Activated CD8-positive, alpha-beta memory T cell treated with anti-CD3 and anti-CD28 coated beads, Interleukin-2, amount 10 ng/mL, durations not matched to agents 7 days and 5 days (primary cell): Measurements from ENCODE around the gene SLITRK2. TPM values are rescaled to one million over a fixed set of nuclear protein-coding genes. Genes with fewer than 3 reads are reported as not detected.

Experiments
- ATAC-seq: fragments of 150-1000 bp; cut with Tn5 transposase; one replicate; pipeline ENCODE4 v1.10.0; 2021; ENCODE audit warnings: moderate library complexity
- CTCF ChIA-PET: fragments of 350-600 bp; sonication (Branson Sonifier 250); formaldehyde crosslinking; loops from one replicate; lab custom pipeline; 2021; ENCODE audit warnings: antibody characterized with exemption; lab: Charles Lee
- DNase-seq: peaks from one replicate; pipeline ENCODE4 v3.0.0-alpha.2; 2020
- H3K27ac Mint-ChIP-seq: one replicate; pipeline ENCODE4 v1.8.0; 2021; ENCODE audit warnings: mild to moderate bottlenecking, mixed read lengths
- H3K27me3 Mint-ChIP-seq: one replicate; pipeline ENCODE4 v1.8.0; 2021; ENCODE audit warnings: mixed read lengths
- H3K36me3 Mint-ChIP-seq: one replicate; pipeline ENCODE4 v1.8.0; 2021; ENCODE audit warnings: mild to moderate bottlenecking, mixed read lengths
- H3K4me1 Mint-ChIP-seq: one replicate; pipeline ENCODE4 v1.8.0; 2021; ENCODE audit warnings: mixed read lengths
- H3K4me3 Mint-ChIP-seq: one replicate; pipeline ENCODE4 v1.8.0; 2021; ENCODE audit warnings: mild to moderate bottlenecking, moderate library complexity, mixed read lengths
- H3K9me3 Mint-ChIP-seq: one replicate; pipeline ENCODE4 v1.8.0; 2022; ENCODE audit warnings: low read depth, mixed read lengths
- total RNA-seq, 2 experiments: library from RNA; stranded (reverse); gene quantifications; one replicate each; pipeline ENCODE4 v1.2.3, GENCODE V29; 2021

The SLITRK2 gene, protein sequence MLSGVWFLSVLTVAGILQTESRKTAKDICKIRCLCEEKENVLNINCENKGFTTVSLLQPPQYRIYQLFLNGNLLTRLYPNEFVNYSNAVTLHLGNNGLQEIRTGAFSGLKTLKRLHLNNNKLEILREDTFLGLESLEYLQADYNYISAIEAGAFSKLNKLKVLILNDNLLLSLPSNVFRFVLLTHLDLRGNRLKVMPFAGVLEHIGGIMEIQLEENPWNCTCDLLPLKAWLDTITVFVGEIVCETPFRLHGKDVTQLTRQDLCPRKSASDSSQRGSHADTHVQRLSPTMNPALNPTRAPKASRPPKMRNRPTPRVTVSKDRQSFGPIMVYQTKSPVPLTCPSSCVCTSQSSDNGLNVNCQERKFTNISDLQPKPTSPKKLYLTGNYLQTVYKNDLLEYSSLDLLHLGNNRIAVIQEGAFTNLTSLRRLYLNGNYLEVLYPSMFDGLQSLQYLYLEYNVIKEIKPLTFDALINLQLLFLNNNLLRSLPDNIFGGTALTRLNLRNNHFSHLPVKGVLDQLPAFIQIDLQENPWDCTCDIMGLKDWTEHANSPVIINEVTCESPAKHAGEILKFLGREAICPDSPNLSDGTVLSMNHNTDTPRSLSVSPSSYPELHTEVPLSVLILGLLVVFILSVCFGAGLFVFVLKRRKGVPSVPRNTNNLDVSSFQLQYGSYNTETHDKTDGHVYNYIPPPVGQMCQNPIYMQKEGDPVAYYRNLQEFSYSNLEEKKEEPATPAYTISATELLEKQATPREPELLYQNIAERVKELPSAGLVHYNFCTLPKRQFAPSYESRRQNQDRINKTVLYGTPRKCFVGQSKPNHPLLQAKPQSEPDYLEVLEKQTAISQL
- total RNA-seq = not detected

DNA sequence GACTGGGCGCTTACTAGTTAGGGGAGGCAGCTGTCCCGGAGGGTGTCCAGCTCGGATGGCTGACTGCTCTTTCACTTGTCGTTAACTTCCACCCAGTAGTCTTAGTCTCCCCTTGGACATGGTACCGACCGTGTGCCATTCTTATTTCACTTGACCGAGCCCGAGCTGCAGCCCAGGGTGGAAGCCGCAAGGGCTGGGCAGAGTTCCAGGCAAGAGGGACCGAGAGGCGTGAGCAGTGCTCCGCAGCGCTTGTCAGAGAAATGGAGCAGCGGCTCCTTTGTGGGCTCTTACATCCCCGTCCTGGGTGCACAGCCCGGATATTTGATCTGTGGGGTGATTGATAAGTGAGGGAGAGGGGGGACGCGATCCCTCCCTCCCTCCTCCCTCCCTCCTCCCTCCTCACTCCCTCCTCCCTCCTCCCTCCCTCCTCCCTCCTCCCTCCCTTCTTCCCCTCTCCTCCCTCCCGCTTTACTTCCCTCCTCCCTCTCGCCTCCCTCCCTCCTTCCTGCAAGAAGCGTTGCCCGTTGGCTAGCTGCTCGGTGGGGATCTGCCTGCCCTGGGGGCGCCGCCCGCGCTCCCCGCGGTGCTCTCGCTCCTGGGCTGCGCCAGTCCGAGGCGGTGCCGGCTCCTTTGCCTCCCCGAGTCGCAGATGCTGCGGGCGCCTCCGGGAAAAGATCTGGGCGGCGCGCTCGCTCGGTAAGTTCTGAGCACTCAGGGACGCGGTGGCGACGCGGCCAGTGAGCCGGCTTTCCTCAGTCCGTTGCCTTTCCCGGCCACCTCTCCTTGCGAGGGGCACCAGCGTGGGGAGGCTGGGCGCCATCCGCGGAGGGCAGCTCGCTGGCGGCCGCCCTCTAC lies at the start of gene SLITRK2:
TSS of gene SLITRK2 (plus strand) at position 499 of the 855 bp plus-strand sequence. CDS start 4,597 bp downstream, outside the sequence.
- no peak for ATAC-seq
- no peak within 1 kb of the TSS for H3K27ac Mint-ChIP-seq
- CTCF ChIA-PET = no interaction called here
- H3K36me3 Mint-ChIP-seq = peaks cover 2% of the 10 kb centered on the region
- no peak for DNase-seq
- H3K4me1 Mint-ChIP-seq = no peaks in the 10 kb centered on the region
- no peaks in the 10 kb centered on the region for H3K9me3 Mint-ChIP-seq
- H3K4me3 Mint-ChIP-seq = no peak within 1 kb of the TSS
- peaks cover 26% of the 10 kb centered on the region for H3K27me3 Mint-ChIP-seq

- H3K9me3 Mint-ChIP-seq = peaks cover 5% of the 10 kb centered on the region
Measured at GRCh38 chrX:145773006-145773405, 44.6 kb upstream of the SLITRK2 start.

GRCh38 chrX:145792281-145792680 lies 25.3 kb upstream of the SLITRK2 start:
- H3K27ac Mint-ChIP-seq = no peak overlapping the region
- H3K27me3 Mint-ChIP-seq = no peaks in the 10 kb centered on the region
- no peaks in the 10 kb centered on the region for H3K36me3 Mint-ChIP-seq
- no peaks in the 10 kb centered on the region for H3K4me1 Mint-ChIP-seq
- H3K9me3 Mint-ChIP-seq = no peaks in the 10 kb centered on the region
- ATAC-seq (no peak), DNase-seq (no peak)
- no peak overlapping the region for H3K4me3 Mint-ChIP-seq
- CTCF ChIA-PET = no interaction called here

More at GRCh38 chrX:145773006-145773405, 44.6 kb upstream of the SLITRK2 start:
- Mint-ChIP-seq H3K4me3 (no peak overlapping the region), H3K4me1 (no peaks in the 10 kb centered on the region), H3K36me3 (no peaks in the 10 kb centered on the region), H3K27ac (no peak overlapping the region), H3K27me3 (no peaks in the 10 kb centered on the region)
- ATAC-seq (no peak), DNase-seq (no peak)
- CTCF ChIA-PET = no interaction called here

- H3K27me3 Mint-ChIP-seq = no peaks in the 10 kb centered on the region
- ATAC-seq (no peak), DNase-seq (no peak)
- H3K4me1 Mint-ChIP-seq = no peaks in the 10 kb centered on the region
- H3K27ac Mint-ChIP-seq = no peak overlapping the region
- H3K36me3 Mint-ChIP-seq = no peaks in the 10 kb centered on the region
- CTCF ChIA-PET = no interaction called here
- no peak overlapping the region for H3K4me3 Mint-ChIP-seq
- no peaks in the 10 kb centered on the region for H3K9me3 Mint-ChIP-seq
Measured at GRCh38 chrX:145803508-145803907, 14.1 kb upstream of the SLITRK2 start.

DNA sequence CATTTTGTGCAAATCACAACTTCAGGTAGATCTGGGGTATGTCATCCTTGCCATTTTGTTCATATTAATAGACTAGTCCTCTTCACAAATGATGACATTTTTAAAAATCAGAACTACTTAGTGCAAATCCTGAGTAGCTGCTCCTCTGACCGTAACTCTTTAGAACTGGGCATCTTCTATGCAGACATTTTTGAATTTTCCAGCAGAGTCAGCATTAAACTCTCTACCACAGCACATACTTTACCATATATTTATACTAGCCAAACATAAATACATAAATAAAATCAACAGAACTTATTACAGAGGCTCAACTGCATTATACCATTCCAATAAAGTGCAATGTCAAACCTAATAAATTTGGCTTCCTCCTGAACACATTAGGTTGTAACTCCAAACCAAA lies 4.5 kb upstream of the SLITRK2 start:
- DNase-seq (no peak), ATAC-seq (no peak)
- Mint-ChIP-seq H3K27me3 (peaks cover 11% of the 10 kb centered on the region), H3K9me3 (no peaks in the 10 kb centered on the region), H3K4me3 (no peak overlapping the region), H3K27ac (no peak overlapping the region), H3K36me3 (no peaks in the 10 kb centered on the region), H3K4me1 (no peaks in the 10 kb centered on the region)
- CTCF ChIA-PET = no interaction called here

GRCh38 chrX:145816601-145817315 lies 871 bp upstream of the SLITRK2 start:
- CTCF ChIA-PET = no interaction called here
- Mint-ChIP-seq H3K4me3 (no peak overlapping the region), H3K4me1 (no peaks in the 10 kb centered on the region), H3K9me3 (no peaks in the 10 kb centered on the region), H3K27me3 (peaks cover 23% of the 10 kb centered on the region), H3K36me3 (peaks cover 2% of the 10 kb centered on the region), H3K27ac (no peak overlapping the region)
- ATAC-seq (no peak), DNase-seq (no peak)

DNA sequence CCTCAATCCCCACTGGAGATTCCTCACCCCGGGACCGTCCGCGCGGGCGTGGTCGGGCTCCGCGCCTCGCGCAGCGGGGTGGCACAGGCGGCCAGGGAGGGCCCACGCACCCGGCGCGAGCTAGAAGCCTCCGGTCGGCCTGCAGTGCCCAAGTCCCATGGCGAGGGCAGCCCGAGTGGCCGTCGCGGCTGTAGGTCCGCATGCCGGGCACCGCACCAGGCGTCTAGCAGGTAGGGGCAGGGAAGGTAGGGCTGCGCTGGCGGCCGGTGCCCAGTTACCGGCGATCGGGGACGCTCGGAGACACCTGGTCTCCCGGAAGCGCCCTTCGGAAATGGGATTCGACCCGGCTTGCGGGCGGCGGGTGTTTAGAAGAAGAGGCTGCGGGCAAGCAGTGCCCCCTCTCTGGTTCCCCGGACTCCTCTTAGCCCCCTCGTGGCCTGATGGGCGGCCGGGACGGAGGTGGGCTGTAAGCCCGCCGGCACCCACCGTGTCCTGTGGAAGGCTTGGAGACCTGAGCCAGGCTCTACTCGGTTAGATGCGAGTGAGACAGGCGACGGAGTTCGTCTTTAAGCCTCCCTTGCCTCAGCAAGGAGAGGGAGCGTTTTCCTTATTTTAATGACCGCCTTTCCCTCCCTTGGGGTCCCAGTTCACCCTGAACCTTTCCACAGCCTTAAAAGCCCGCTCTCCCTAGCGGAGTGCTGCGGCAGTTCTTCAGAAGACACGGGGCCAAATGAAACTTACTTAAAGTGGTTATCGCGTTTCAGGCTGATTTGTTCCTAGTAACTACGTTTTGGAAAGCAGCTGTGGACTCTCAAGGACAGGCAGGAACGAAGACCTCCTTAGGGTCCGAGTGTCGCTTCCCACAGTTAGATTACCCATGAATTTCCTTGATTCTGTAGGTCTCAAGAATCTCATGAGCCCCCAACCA lies 821 bp downstream of the SLITRK2 start:
- Mint-ChIP-seq H3K27me3 (peaks cover 26% of the 10 kb centered on the region), H3K9me3 (no peaks in the 10 kb centered on the region), H3K36me3 (peaks cover 2% of the 10 kb centered on the region), H3K4me3 (no peak overlapping the region), H3K4me1 (no peaks in the 10 kb centered on the region), H3K27ac (no peak overlapping the region)
- DNase-seq (no peak), ATAC-seq (no peak)
- CTCF ChIA-PET = no interaction called here

DNA sequence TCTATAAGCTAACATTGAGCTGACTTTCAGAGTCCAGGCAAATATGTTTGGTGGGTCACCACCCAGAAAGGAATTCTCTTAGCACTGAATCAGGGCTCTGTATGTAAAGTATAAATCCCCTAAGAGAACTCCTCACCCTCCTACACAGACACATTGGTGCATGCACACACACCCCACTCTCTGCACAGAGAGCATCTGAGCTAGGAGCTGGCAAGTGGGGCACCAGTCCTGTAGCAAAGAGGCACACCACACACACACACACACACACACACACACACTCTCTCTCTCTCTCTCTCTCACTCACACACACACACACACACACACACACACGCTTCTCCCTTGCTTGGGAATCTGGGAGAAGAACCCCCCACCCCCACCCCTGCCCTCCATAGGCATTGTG lies 3.2 kb downstream of the SLITRK2 start:
- CTCF ChIA-PET = no interaction called here
- ATAC-seq (no peak), DNase-seq (no peak)
- Mint-ChIP-seq H3K4me3 (no peak overlapping the region), H3K9me3 (no peaks in the 10 kb centered on the region), H3K4me1 (no peaks in the 10 kb centered on the region), H3K27me3 (peaks cover 26% of the 10 kb centered on the region), H3K27ac (no peak overlapping the region), H3K36me3 (peaks cover 2% of the 10 kb centered on the region)

- peaks cover 24% of the 10 kb centered on the region for H3K27me3 Mint-ChIP-seq
- H3K36me3 Mint-ChIP-seq = peaks cover 2% of the 10 kb centered on the region
- DNase-seq (no peak), ATAC-seq (no peak)
- H3K27ac Mint-ChIP-seq = no peak overlapping the region
- no peaks in the 10 kb centered on the region for H3K9me3 Mint-ChIP-seq
- CTCF ChIA-PET = no interaction called here
- no peaks in the 10 kb centered on the region for H3K4me1 Mint-ChIP-seq
- no peak overlapping the region for H3K4me3 Mint-ChIP-seq
Measured at GRCh38 chrX:145821291-145821897, 3.8 kb downstream of the SLITRK2 start.

- Mint-ChIP-seq H3K27me3 (peaks cover 20% of the 10 kb centered on the region), H3K4me1 (no peaks in the 10 kb centered on the region), H3K36me3 (peaks cover 2% of the 10 kb centered on the region), H3K9me3 (no peaks in the 10 kb centered on the region), H3K4me3 (no peak overlapping the region), H3K27ac (no peak overlapping the region)
- CTCF ChIA-PET = no interaction called here
- ATAC-seq (no peak), DNase-seq (no peak)
Measured at GRCh38 chrX:145821898-145822571, 4.4 kb downstream of the SLITRK2 start.

DNA sequence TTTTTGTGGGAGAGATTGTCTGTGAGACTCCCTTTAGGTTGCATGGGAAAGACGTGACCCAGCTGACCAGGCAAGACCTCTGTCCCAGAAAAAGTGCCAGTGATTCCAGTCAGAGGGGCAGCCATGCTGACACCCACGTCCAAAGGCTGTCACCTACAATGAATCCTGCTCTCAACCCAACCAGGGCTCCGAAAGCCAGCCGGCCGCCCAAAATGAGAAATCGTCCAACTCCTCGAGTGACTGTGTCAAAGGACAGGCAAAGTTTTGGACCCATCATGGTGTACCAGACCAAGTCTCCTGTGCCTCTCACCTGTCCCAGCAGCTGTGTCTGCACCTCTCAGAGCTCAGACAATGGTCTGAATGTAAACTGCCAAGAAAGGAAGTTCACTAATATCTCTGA lies 5.5 kb downstream of the SLITRK2 start:
- no peaks in the 10 kb centered on the region for H3K4me1 Mint-ChIP-seq
- H3K27ac Mint-ChIP-seq = no peak overlapping the region
- no peak for DNase-seq
- no peak for ATAC-seq
- H3K9me3 Mint-ChIP-seq = no peaks in the 10 kb centered on the region
- peaks cover 2% of the 10 kb centered on the region for H3K36me3 Mint-ChIP-seq
- H3K27me3 Mint-ChIP-seq = peaks cover 16% of the 10 kb centered on the region
- no peak overlapping the region for H3K4me3 Mint-ChIP-seq
- CTCF ChIA-PET = no interaction called here
